ENCODE data around the gene FAM120B.

GRCh38 chr6:170308761-170309160 is 2.2 kb downstream of the FAM120B start:
- TF ChIP-seq CTCF (IDR thresholded peaks at IDR 0.05; ENCODE audit: low read length) (no peak), EZH2 (IDR thresholded peaks at IDR 0.05; ENCODE audit: borderline replicate concordance, low read length) (no peak)
